ENCODE data around the gene CLDN11.

CLDN11 gene

GRCh38 chr3:170414202-170414663 lies 4.4 kb upstream of the CLDN11 start:
- peaks cover 31% of the 10 kb centered on the region for H3K27me3 ChIP-seq (ENCODE audit: control insufficient read depth, insufficient read depth, low read length)
- no peaks in the 10 kb centered on the region for H3K36me3 ChIP-seq (ENCODE audit: control insufficient read depth, insufficient read depth, low read length)
- H3K4me3 ChIP-seq (ENCODE audit: low read depth, low read length) = no peak overlapping the region
- no peaks in the 10 kb centered on the region for H3K9me3 ChIP-seq (ENCODE audit: control insufficient read depth, insufficient read depth, low read length)
- no peaks in the 10 kb centered on the region for H3K4me1 ChIP-seq (ENCODE audit: control insufficient read depth, insufficient read depth, low read length)
- no peak overlapping the region for H3K9ac ChIP-seq (ENCODE audit: low read depth, low read length)

GRCh38 chr3:170417090-170417489 lies 1.6 kb upstream of the CLDN11 start:
- peaks cover 3% of the 10 kb centered on the region for H3K4me1 ChIP-seq (ENCODE audit: control insufficient read depth, insufficient read depth, low read length)
- no peaks in the 10 kb centered on the region for H3K36me3 ChIP-seq (ENCODE audit: control insufficient read depth, insufficient read depth, low read length)
- no peak overlapping the region for H3K4me3 ChIP-seq (ENCODE audit: low read depth, low read length)
- no peak overlapping the region for H3K9ac ChIP-seq (ENCODE audit: low read depth, low read length)
- H3K27me3 ChIP-seq (ENCODE audit: control insufficient read depth, insufficient read depth, low read length) = peaks cover 52% of the 10 kb centered on the region
- no peaks in the 10 kb centered on the region for H3K9me3 ChIP-seq (ENCODE audit: control insufficient read depth, insufficient read depth, low read length)

GRCh38 chr3:170419557-170420087 lies 954 bp downstream of the CLDN11 start:
- H3K4me3 ChIP-seq (ENCODE audit: low read depth, low read length) = peak overlapping the region; percentile 54
- peaks cover 52% of the 10 kb centered on the region for H3K27me3 ChIP-seq (ENCODE audit: control insufficient read depth, insufficient read depth, low read length)
- no peaks in the 10 kb centered on the region for H3K36me3 ChIP-seq (ENCODE audit: control insufficient read depth, insufficient read depth, low read length)
- peaks cover 3% of the 10 kb centered on the region for H3K4me1 ChIP-seq (ENCODE audit: control insufficient read depth, insufficient read depth, low read length)
- H3K9me3 ChIP-seq (ENCODE audit: control insufficient read depth, insufficient read depth, low read length) = no peaks in the 10 kb centered on the region
- H3K9ac ChIP-seq (ENCODE audit: low read depth, low read length) = no peak overlapping the region

- Histone ChIP-seq H3K27me3 (ENCODE audit: control insufficient read depth, insufficient read depth, low read length) (peaks cover 52% of the 10 kb centered on the region), H3K36me3 (ENCODE audit: control insufficient read depth, insufficient read depth, low read length) (no peaks in the 10 kb centered on the region), H3K9me3 (ENCODE audit: control insufficient read depth, insufficient read depth, low read length) (no peaks in the 10 kb centered on the region), H3K4me3 (ENCODE audit: low read depth, low read length) (peak overlapping the region; percentile 54), H3K4me1 (ENCODE audit: control insufficient read depth, insufficient read depth, low read length) (peaks cover 3% of the 10 kb centered on the region), H3K9ac (ENCODE audit: low read depth, low read length) (no peak overlapping the region)
These were observed 1.7 kb downstream of the CLDN11 start for GRCh38 chr3:170420307-170420821.

GRCh38 chr3:170421111-170421641 lies 2.5 kb downstream of the CLDN11 start:
- Histone ChIP-seq H3K9ac (ENCODE audit: low read depth, low read length) (no peak overlapping the region), H3K4me3 (ENCODE audit: low read depth, low read length) (no peak overlapping the region), H3K4me1 (ENCODE audit: control insufficient read depth, insufficient read depth, low read length) (peaks cover 7% of the 10 kb centered on the region), H3K27me3 (ENCODE audit: control insufficient read depth, insufficient read depth, low read length) (peaks cover 50% of the 10 kb centered on the region), H3K9me3 (ENCODE audit: control insufficient read depth, insufficient read depth, low read length) (no peaks in the 10 kb centered on the region), H3K36me3 (ENCODE audit: control insufficient read depth, insufficient read depth, low read length) (no peaks in the 10 kb centered on the region)

- H3K27me3 ChIP-seq (ENCODE audit: control insufficient read depth, insufficient read depth, low read length) = peaks cover 45% of the 10 kb centered on the region
- no peak overlapping the region for H3K4me3 ChIP-seq (ENCODE audit: low read depth, low read length)
- no peaks in the 10 kb centered on the region for H3K36me3 ChIP-seq (ENCODE audit: control insufficient read depth, insufficient read depth, low read length)
- H3K9ac ChIP-seq (ENCODE audit: low read depth, low read length) = no peak overlapping the region
- H3K9me3 ChIP-seq (ENCODE audit: control insufficient read depth, insufficient read depth, low read length) = no peaks in the 10 kb centered on the region
- H3K4me1 ChIP-seq (ENCODE audit: control insufficient read depth, insufficient read depth, low read length) = peaks cover 7% of the 10 kb centered on the region
These were observed 3.1 kb downstream of the CLDN11 start for GRCh38 chr3:170421758-170422157.

DNA sequence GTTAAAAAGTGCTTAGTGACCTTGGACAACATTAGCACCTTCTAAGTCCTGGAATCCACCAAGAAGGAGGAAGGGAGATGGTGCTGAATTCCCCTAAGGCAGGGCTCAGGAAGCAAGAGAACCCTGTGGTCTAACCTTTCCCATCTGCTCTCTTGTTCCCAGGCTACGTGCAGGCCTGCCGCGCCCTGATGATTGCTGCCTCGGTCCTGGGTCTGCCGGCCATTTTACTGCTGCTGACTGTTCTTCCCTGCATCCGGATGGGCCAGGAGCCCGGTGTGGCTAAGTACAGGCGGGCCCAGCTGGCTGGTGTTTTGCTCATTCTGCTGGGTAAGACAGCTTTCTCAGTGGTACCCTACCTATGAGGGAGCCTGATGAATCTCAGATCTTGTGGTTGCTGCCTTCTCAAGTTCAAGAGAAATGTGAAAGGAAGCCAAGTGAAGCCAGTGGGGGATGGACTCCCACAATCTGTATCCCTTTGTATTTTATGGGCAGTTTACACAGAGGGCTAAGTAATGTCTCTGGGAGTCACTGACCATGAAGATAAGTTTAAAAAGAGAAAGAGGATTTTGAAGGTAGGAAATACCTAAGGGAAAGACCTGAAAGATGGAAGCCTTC lies 4.4 kb downstream of the CLDN11 start:
- Histone ChIP-seq H3K27me3 (ENCODE audit: control insufficient read depth, insufficient read depth, low read length) (peaks cover 31% of the 10 kb centered on the region), H3K9me3 (ENCODE audit: control insufficient read depth, insufficient read depth, low read length) (no peaks in the 10 kb centered on the region), H3K4me3 (ENCODE audit: low read depth, low read length) (no peak overlapping the region), H3K36me3 (ENCODE audit: control insufficient read depth, insufficient read depth, low read length) (no peaks in the 10 kb centered on the region), H3K4me1 (ENCODE audit: control insufficient read depth, insufficient read depth, low read length) (peaks cover 7% of the 10 kb centered on the region), H3K9ac (ENCODE audit: low read depth, low read length) (no peak overlapping the region)

- no peak overlapping the region for H3K9ac ChIP-seq (ENCODE audit: low read depth, low read length)
These were observed 6.2 kb downstream of the CLDN11 start for GRCh38 chr3:170424879-170425278.

GRCh38 chr3:170425491-170426239 lies 7.0 kb downstream of the CLDN11 start:
- H3K9me3 ChIP-seq (ENCODE audit: control insufficient read depth, insufficient read depth, low read length) = no peaks in the 10 kb centered on the region
- peaks cover 4% of the 10 kb centered on the region for H3K4me1 ChIP-seq (ENCODE audit: control insufficient read depth, insufficient read depth, low read length)
- H3K4me3 ChIP-seq (ENCODE audit: low read depth, low read length) = no peak overlapping the region
- H3K27me3 ChIP-seq (ENCODE audit: control insufficient read depth, insufficient read depth, low read length) = peaks cover 8% of the 10 kb centered on the region
- no peak overlapping the region for H3K9ac ChIP-seq (ENCODE audit: low read depth, low read length)
- no peaks in the 10 kb centered on the region for H3K36me3 ChIP-seq (ENCODE audit: control insufficient read depth, insufficient read depth, low read length)

More at GRCh38 chr3:170424879-170425278, 6.2 kb downstream of the CLDN11 start:
- Histone ChIP-seq H3K4me1 (ENCODE audit: control insufficient read depth, insufficient read depth, low read length) (peaks cover 7% of the 10 kb centered on the region), H3K9me3 (ENCODE audit: control insufficient read depth, insufficient read depth, low read length) (no peaks in the 10 kb centered on the region), H3K4me3 (ENCODE audit: low read depth, low read length) (no peak overlapping the region), H3K36me3 (ENCODE audit: control insufficient read depth, insufficient read depth, low read length) (no peaks in the 10 kb centered on the region), H3K27me3 (ENCODE audit: control insufficient read depth, insufficient read depth, low read length) (peaks cover 16% of the 10 kb centered on the region)

DNA sequence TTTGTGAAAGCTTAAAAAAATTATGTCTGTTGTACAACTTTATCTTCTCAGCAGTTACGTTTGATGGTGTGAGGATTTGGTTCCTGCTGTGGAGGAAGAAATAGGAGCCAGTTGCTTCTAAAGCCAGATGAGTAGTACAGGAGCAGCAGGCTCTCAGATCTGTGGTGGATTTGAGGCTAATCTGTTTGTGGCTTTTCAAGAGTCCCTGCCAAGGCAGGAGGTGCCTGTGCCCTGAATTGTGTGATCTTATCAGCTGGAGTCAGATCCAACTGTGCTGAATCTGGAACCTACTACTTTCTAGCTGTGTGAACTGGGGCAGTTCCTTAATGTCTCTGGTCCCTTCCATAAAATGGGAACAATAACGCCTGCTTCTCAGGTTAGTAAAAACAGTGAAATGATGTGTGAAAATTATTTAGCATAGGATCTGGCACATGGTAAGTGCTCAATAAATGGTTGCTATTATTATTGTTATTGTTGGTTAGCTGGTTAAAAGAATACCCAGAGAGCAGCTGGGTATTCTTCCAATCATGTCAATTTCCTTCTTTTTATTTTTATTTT lies 7.7 kb downstream of the CLDN11 start:
- Histone ChIP-seq H3K4me1 (ENCODE audit: control insufficient read depth, insufficient read depth, low read length) (peaks cover 4% of the 10 kb centered on the region), H3K9me3 (ENCODE audit: control insufficient read depth, insufficient read depth, low read length) (no peaks in the 10 kb centered on the region), H3K9ac (ENCODE audit: low read depth, low read length) (no peak overlapping the region), H3K27me3 (ENCODE audit: control insufficient read depth, insufficient read depth, low read length) (peaks cover 3% of the 10 kb centered on the region), H3K36me3 (ENCODE audit: control insufficient read depth, insufficient read depth, low read length) (no peaks in the 10 kb centered on the region), H3K4me3 (ENCODE audit: low read depth, low read length) (no peak overlapping the region)

GRCh38 chr3:170428095-170428494 lies 9.4 kb downstream of the CLDN11 start:
- Histone ChIP-seq H3K27me3 (ENCODE audit: control insufficient read depth, insufficient read depth, low read length) (no peaks in the 10 kb centered on the region), H3K9me3 (ENCODE audit: control insufficient read depth, insufficient read depth, low read length) (no peaks in the 10 kb centered on the region), H3K4me3 (ENCODE audit: low read depth, low read length) (no peak overlapping the region), H3K4me1 (ENCODE audit: control insufficient read depth, insufficient read depth, low read length) (peaks cover 4% of the 10 kb centered on the region), H3K36me3 (ENCODE audit: control insufficient read depth, insufficient read depth, low read length) (no peaks in the 10 kb centered on the region), H3K9ac (ENCODE audit: low read depth, low read length) (no peak overlapping the region)
